Gastrocnemius medialis (tissue), 4 donors: ENCODE measurements around the gene SYF2.

ENCODE experiments used
- CTCF ChIP-seq, 5 experiments: fragments of 450-650 bp in 3 of 5; fragments of 200-600 bp in 2 of 5; sonication (generic) in 2 of 5; IDR thresholded peaks in 4 of 5; conservative IDR thresholded peaks in 1 of 5; 1 replicate in 4 of 5; 2 replicates in 1 of 5; pipeline ENCODE4 v1.5.1; 2016 to 2019; ENCODE audit warnings: antibody characterized with exemption in 5 of 5, mild to moderate bottlenecking in 3 of 5, moderate library complexity in 3 of 5
- POLR2A ChIP-seq, 2 donors: fragments of 450-650 bp; IDR thresholded peaks; one replicate each; pipeline ENCODE4 v1.6.1; 2017; ENCODE audit warnings: antibody characterized with exemption in 2 of 2, mild to moderate bottlenecking in 2 of 2, moderate library complexity in 2 of 2

GRCh38 chr1:25246600-25247023, 14.3 kb upstream of the SYF2 start:
- TF ChIP-seq CTCF (IDR thresholded peaks at IDR 0.05 in 4 of 5, conservative IDR thresholded peaks at IDR 0.05 in 1 of 5): peak in 1 of 5 experiments; percentile 21
- TF ChIP-seq POLR2A (IDR thresholded peaks at IDR 0.05): no peak
